Inferior parietal cortex (tissue), 1 donor: ENCODE results near the gene RAP2A.

Experiments
- DNase-seq: peaks from one replicate; pipeline ENCODE4 v3.0.0-alpha.2; 2016; ENCODE audit errors: extremely low spot score

RAP2A gene

DNA sequence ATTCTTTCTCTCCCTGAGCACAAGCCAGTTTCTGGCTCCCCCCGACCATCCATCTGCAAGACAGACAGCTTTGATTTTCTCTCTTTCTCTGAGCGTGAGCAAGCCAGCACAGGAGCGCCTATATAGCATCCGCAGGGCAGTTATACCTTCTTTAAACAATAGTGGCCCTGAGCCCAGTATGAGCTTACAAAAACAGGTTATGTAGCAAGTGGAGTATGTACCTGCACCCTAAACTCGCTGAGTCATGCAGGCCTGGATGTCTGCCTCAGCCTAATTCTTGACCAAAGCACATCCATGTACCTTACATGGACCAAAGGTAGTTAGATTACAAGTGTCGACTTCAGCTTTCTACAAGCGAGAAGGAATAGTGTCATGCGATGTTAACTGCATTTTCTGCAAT is 61.7 kb downstream of the RAP2A start:
- no peak for DNase-seq

GRCh38 chr13:97496511-97496910 is 62.5 kb downstream of the RAP2A start:
- DNase-seq: no peak

GRCh38 chr13:97497400-97497799 is 63.4 kb downstream of the RAP2A start:
- DNase-seq: no peak

GRCh38 chr13:97498419-97498818 is 64.5 kb downstream of the RAP2A start:
- DNase-seq: no peak

DNA sequence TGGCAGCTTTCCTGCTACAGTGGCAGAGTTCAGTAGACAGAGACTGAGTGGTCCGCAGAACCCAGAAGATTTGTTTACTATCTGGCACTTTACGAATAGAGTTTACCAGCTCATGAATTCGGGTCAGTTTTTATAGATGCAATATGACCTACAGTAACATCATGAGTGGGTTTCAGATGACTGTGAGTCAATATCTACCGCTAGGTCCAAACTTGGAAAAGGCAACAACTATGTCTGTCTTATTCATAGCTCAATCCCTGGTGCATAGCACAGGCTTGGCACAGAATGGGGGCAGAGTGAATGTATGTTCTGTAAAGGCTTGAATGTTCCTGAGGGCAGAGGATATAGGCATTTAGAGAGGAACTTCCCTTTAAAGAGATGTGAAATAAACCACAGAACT is 65.2 kb downstream of the RAP2A start:
- DNase-seq: no peak

DNA sequence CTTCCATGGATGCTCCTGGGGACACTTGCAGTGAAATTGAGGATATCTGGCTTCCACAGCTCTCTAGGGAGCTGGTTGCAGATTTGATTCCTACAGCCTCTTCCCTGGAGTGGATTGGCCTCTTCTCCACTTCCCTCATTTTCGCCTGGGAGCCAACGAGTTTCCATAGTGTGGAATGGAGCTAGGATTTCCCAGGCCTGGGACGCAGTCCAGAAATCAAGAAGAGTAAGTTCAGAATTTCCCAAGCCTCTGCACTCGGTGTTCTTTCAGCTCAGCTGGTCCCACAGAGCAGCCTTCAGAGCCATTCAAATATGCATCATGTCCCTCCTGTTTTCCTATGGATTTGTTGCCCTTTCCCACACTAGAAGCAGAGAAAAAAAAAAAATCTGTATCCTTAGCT is 68.2 kb downstream of the RAP2A start:
- no peak for DNase-seq

DNA sequence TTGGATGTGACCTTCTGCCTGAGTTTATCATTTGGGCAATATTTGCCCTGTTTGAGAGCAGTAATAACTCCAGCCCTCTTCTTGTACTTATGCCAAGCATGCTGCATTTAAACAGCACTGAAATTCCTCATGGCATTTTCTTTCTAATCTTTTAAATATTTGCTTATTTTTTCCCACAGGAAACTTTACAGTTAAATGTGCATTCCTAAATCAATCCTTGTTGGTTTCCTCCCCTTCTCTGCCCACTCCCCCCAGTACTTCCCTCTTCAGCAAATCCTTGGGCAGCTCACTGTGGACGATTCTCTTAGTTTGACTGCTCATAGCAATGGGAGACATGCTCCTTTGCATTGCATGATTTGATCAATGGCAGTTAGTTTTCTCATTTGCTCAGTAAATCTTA is 68.7 kb downstream of the RAP2A start:
- no peak for DNase-seq

- DNase-seq: no peak
Observed at GRCh38 chr13:97505017-97505416, 71.0 kb downstream of the RAP2A start.

DNA sequence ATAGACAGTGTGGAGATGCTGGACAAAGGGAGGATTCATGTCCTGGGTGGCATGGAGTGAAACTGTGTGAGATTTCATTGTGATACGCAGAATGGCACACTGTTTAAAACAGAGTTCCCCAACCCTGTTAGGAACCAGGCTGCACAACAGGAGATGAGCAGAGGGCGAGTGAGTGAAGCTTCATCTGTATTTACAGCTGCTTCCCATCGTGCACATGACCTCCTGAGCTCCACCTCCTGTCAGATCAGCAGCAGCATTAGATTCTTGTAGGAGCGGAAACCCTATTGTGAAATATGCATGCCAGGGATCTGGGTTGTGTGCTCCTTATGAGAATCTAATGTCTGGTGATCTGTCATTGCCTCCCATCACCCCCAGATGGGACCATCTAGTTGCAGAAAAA is 72.5 kb downstream of the RAP2A start:
- DNase-seq: no peak

DNA sequence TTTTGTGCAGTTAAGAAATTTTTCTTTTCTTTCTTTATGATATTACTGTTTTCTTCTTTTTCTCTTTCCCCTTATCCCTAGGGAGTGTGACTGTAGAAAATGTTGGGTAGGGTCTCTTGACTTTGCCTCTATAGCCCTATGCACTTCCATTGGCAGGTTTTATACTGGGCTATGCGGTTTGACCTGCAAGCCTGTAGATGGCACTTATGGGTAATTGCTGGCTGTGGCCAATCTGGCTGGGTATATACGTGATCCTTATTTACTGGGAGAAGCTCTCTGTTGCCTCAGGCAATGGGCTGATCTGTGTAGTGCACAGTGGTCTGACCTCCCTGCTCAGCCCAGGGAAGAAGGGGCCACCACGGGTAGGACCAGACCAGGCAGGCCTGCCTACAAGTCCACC is 78.8 kb downstream of the RAP2A start:
- DNase-seq: no peak

- no peak for DNase-seq
Observed at GRCh38 chr13:97515643-97516042, 81.7 kb downstream of the RAP2A start.

DNA sequence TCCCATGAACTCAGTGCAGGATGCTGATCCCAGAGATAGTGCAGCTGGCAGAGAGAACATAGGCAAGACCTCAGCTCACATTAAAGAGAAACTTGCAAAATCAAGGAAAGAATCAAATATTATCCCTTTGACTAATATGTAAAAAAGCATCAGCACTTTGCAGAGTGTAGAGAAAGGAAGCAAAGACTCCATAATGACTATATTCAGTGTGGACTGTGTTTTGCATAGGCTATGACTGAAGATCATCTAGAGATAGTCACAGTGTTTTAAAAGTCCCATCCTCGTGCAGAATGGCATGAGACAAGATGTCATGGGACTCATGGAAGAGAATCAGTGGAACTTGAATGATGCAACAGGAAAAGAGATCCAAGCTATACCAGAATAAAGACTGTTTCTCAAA is 84.0 kb downstream of the RAP2A start:
- no peak for DNase-seq
